Endothelial cell of umbilical vein (primary cell): Measurements from ENCODE around the gene NT5C1B.

ENCODE experiments used
- EZH2 ChIP-seq: IDR thresholded peaks from 2 replicates; pipeline ENCODE4 v1.6.1; 2012; ENCODE audit warnings: borderline replicate concordance, low read depth, mild to moderate bottlenecking, moderate library complexity, low read length, inconsistent platforms; ENCODE audit not compliant: severe bottlenecking
- MYC ChIP-seq: IDR thresholded peaks from one replicate; pipeline ENCODE4 v1.6.1; 2011; ENCODE audit warnings: mild to moderate bottlenecking, low read depth, low read length
- POLR2A ChIP-seq: IDR thresholded peaks from 2 replicates; pipeline ENCODE4 v1.6.1; 2012; ENCODE audit warnings: low read depth, mild to moderate bottlenecking, control low read depth, low read length
- POLR2AphosphoS5 ChIP-seq: IDR thresholded peaks from 2 replicates; pipeline ENCODE4 v1.6.1; 2012; ENCODE audit warnings: low read depth, mild to moderate bottlenecking, control low read depth, low read length, moderate library complexity; ENCODE audit not compliant: insufficient read depth
- TF ChIP-seq, protein P1 (sequence below), 2 donors: IDR thresholded peaks; 1 replicate in 1 of 2; 2 replicates in 1 of 2; pipeline ENCODE4 v1.5.1; 2011; ENCODE audit warnings: low read length in 2 of 2, mild to moderate bottlenecking in 2 of 2, moderate library complexity in 2 of 2, control low read depth in 1 of 2, inconsistent platforms in 1 of 2, low read depth in 1 of 2; ENCODE audit not compliant: insufficient read depth in 1 of 2; ENCODE audit errors: extremely low read depth in 1 of 2

DNA sequence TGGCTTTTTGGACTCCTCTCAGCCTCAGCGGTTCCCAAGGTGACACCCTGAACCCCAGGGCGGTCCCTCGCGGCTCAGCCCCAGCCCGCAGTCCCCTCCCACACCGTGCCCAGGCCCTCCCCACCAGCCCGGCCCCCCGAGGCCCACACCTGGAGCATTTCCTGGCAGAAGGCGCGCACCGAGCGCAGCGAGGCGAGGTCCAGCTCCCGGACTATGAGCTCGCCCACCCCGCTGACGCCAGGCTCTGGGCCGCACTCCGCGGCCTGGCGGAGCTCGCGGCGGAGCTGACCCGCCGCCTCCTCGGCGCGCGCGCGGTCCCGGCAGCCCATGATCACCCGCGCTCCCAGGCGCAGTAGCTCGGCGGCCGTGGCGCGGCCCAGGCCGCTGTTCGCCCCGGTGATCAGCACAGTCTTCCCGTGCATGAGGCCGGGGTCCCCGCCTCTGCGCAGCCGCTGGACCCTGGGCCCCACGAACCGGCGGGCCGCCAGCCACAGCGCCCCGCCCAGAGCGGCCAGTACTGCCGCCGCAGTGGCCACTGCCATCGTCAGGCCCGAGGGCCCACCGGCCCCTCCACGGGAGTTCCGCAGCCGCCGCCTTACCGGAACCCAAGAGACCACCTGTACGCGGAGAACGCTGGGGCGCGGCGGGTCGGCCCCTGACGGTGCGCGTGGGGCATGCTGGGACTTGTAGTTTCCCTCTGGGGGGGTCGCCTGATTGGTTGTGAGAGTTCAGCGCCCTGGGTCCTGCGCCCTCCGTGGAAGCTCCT is 29.2 kb downstream of the NT5C1B start, which contains the start of gene RDH14:
- no peak for TF ChIP-seq EZH2
- TF ChIP-seq, protein P1, sequence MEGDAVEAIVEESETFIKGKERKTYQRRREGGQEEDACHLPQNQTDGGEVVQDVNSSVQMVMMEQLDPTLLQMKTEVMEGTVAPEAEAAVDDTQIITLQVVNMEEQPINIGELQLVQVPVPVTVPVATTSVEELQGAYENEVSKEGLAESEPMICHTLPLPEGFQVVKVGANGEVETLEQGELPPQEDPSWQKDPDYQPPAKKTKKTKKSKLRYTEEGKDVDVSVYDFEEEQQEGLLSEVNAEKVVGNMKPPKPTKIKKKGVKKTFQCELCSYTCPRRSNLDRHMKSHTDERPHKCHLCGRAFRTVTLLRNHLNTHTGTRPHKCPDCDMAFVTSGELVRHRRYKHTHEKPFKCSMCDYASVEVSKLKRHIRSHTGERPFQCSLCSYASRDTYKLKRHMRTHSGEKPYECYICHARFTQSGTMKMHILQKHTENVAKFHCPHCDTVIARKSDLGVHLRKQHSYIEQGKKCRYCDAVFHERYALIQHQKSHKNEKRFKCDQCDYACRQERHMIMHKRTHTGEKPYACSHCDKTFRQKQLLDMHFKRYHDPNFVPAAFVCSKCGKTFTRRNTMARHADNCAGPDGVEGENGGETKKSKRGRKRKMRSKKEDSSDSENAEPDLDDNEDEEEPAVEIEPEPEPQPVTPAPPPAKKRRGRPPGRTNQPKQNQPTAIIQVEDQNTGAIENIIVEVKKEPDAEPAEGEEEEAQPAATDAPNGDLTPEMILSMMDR (IDR thresholded peaks at IDR 0.05; ENCODE audit: extremely low read depth in 1 of 2, insufficient read depth in 1 of 2, low read depth in 1 of 2, low read length in 2 of 2), result no peak
- TF ChIP-seq POLR2A, result peak; percentile 51
- TF ChIP-seq POLR2AphosphoS5, result peak; percentile 39
- TF ChIP-seq MYC, result no peak
